GM19372 (cell line): ENCODE data around the gene ACP7.

ENCODE experiments used
- ATAC-seq: cut with Tn5 transposase; IDR thresholded peaks from one replicate; pipeline ENCODE4 v1.9.1; 2021; ENCODE audit warnings: mild to moderate bottlenecking, low read depth, moderate library complexity; ENCODE audit not compliant: unreplicated experiment

The ACP7 gene

GRCh38 chr19:39146091-39146490 lies 61.9 kb downstream of the ACP7 start:
- no peak for ATAC-seq

GRCh38 chr19:39146686-39147450 lies 62.7 kb downstream of the ACP7 start:
- ATAC-seq: no peak

GRCh38 chr19:39147480-39147879 lies 63.3 kb downstream of the ACP7 start:
- ATAC-seq: no peak

- ATAC-seq: no peak
Observed at GRCh38 chr19:39148939-39149529, 64.9 kb downstream of the ACP7 start.

GRCh38 chr19:39150235-39150634 lies 66.1 kb downstream of the ACP7 start:
- ATAC-seq: no peak

DNA sequence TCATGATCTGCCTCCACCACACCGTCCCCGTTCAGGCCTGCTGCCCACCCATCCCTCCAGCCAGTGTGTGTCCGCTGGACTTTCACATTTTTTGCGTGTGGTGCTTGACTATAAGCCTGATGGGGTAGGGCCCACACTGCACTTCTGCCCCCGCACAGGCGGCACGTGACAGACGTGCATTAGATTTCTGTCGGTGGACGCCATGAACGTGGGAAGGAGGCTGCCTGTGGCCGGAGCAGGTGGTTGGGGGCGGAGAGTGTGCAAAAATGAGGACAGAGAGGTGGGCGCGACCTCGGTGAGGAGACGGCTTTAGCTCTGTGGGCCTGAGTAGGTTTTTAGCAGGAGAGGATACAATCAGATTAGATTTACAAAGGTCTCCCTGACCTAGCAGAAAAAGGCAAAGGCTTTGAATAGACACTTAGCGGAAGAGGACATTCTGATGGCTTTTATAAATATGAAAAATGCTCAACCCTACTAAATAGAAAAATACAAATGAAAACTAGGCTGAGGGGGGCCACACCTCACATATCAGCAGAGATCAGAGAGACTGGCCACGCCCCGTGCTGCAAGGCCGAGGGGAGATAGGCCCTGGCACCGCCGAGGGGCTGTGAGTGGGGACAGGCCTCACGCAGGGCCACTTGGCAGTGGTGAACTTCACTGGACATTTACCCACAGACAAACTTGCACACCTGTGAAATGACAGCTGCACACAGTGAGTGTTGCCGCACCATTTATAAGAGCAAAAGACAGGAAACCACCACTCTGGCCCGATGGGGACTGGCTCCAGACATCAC lies 66.8 kb downstream of the ACP7 start:
- ATAC-seq: no peak

DNA sequence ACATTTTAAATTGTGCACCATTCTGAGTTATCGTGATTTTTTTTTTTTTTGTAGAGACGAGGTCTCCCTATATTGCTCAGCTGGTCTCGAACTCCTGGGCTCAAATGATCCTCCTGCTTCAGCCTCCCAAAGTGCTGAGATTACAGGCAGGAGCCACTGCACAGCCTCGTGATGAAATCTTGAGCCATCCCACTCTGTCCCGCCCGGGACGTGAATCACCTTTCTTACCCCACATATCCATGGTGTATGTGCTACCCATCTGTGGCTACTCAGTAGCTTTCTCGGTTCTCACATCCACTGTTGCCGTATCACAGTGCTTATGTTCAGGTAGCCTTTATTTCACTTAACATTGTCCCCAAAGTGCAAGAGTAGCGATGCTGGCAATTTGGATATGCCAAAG lies 67.9 kb downstream of the ACP7 start:
- no peak for ATAC-seq

DNA sequence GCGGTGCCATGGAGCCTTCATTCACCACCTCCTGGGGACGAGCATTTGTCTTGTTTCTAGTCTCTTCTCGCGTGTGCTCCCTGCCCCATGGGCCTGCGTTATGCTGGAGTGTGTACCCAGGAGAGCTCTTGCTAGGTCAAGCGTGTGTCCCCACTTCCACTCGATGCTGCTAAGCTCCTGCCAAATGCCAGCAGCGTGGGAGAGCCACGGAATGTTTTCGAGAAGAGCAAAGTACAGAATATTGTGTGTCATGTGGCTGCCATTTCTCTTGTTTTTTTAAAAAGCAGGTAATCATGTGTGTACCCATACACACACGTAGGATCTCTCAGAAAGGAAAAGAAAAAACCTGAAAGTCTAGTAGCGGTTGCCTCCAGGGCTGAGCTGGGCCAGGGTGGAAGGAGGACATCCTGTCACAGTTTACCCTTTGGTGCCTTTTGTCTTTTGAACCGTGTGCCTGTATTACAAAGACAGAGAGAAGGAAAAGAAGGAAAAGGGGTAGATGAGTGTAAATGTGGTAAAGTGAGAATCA lies 70.0 kb downstream of the ACP7 start:
- no peak for ATAC-seq

DNA sequence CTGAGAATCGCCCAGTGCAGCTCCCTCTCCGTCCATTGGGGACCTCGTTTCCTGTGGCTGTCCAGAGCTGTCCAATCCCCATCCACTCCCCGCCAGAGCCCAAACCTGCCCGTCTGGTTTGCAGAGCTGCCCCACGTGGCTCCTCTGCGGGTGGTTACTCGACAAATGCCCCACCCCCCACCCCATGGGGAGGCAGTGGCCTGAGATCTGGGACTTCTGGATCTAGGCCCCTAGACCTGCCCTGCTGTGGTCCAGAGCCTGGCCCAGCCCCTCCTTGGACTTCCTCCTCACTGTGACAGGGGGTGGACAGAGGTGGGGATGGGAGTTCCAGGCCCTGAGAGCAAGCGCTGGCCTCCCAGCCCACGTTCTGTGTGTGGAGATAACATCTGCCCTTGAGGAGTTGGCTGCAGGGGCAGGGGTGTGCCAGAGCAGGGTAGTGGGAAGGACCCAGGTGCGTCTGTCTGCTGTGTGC lies 70.5 kb downstream of the ACP7 start:
- ATAC-seq: no peak

DNA sequence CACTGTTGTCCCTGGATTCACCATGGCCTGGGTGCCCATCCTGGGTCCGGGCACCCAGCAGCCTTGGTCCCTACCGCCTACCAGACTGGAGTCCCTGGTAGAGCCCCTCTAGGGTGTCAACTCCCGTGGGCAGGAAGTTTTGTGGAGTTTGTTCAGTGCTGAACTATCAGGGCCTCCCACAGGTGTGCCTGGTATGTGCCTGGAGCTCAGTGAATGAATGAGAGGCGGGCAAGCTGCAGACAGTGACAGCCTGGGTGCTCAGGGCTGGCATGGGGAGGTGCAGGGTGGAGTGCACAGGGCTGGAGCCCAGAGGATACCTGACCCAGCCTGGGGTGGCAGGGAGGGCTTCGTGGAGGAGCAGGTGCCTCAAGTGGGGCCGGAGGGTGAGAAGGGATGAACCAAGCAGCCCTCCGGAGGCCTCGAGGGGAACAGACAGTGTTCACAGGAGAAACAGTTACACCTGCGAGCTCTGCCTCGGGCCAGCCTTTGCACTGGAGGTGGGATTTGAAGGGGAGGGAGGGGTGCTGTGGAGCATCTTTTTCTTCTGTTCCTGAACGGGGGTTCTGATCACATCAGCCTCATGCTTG lies 71.0 kb downstream of the ACP7 start:
- no peak for ATAC-seq

DNA sequence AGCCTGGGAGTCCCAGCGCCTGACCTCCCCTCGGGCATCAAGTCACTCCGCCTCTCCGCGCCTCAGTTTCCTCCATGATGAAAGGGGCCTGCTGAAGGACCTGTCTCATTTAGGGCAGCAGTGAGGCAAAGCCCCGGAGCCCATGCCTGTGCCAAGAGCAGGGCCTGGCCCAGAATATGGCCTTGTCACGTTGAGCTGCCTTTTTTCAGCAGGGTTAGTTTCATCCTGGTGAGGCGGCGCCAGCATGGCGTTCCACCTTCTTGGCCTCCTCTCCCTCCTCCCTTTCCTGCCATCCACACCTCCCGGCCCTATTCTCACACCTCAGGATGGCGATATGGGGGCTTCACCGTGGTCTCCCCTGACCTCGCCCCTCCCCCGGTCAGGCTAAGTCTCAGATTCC lies 71.6 kb downstream of the ACP7 start:
- no peak for ATAC-seq

DNA sequence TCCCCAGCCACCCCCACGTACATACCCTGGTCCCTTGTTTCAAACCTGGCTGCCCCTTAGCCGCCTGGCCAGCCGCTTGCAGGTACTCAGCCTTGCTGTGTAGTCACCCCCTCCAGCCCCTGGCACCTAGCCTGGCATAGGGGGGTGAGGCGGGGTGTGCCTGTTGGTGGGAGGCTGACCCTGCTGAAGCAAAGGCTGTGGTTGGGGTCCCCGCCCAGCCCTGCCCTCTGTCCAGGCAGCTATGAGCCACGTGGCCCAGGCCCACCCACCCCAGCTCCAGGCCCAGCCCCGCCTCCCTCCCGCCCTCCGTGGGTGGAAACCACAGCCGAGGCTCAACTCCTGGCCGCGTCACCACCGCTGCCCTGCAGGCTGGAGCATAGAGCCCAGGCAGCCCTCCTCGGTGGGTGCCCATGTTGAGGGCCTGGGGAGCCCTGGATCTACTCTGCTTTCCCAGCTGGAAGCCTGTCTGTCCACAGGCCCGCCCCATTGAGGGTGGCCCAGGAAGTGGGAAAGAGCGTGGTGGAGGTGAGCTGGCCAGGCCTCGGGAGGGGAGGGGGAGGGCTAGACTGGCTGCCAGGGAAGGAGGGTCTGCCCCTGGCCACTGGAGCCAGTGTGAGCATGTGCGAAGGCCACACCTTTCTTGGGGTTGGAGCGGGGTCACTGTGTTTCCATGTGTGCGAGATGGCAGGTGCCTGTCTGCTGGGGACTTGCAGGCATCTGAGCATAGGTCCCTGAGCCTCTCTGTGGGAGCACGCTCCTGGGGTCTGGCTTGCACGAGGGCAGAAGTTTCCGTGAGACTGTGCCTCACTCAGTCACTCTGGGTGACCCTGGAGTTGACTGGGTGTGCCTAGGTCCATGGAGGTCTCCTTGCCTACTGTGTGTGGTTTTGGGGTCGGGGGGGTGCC lies 72.4 kb downstream of the ACP7 start:
- no peak for ATAC-seq

DNA sequence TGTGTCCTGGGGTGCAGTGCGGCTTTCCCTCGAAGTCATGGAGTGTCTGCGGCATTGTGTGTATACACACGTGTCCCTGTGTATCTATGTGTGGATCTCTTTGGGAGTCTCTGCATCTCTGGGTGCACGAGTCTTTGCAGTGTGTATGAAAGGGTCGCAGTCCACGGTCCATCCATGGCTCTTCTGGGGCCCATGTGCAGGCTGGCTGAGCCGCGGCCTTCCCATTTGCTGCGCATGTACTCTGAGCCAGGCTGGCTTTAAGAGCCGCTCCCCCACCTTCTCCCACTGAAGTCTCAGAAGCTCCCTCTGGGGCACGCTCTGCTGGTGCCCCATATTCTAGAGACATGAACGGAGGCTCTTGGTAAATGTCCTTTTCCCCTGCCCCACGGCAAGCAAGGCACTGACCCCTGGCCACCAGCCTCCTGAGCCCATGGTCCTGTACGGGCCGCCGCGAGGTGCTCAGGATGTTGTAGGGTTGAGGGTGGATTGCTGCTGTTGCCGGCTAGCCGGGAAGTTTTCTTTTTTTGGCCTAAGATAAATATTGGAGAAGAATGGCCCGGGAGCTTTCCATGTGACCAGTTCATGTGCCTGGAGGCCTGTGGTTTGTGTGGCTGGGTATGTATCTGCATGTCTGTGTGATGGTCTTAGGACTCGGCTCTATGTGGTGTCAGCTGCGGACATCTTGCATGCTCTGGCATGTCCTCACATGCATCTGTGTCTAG lies 73.3 kb downstream of the ACP7 start:
- ATAC-seq: no peak

GRCh38 chr19:39157997-39158389 lies 73.8 kb downstream of the ACP7 start:
- no peak for ATAC-seq

DNA sequence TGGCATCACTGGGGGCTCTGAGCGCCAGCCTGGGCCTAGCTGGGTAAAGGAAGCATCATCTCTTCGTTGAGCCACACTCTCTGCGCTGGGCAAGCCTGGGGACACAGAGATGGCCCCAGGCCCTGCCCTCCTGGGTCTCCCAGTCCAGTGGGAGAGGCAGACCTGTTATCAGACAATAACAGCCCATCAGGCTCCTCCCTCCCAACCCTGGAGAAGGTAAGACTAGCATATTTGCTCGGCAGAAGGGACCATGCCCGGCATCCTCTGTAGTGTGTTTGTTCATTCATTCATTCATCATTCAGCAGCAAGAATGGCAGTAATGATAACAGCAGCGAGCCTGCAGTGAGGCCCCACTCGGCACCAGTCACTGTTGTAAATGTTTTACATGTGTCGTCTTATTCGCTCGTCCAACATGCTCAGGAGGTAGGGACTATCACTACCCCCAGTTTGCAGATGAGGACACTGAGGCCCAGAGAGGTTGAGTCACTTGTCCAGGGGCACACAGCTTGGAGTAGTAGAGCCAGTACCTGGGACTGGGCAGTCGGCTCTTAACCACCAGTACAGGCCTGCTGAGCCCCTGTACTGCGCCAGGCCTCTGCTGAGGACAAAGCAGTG lies 74.6 kb downstream of the ACP7 start:
- ATAC-seq: no peak

- ATAC-seq: no peak
Observed at GRCh38 chr19:39160523-39160861, 76.3 kb downstream of the ACP7 start.
